GM18502 (cell line): ENCODE results near the gene B3GNT7.
"Not testable (repeated sequence)": the region's sequence is repeated elsewhere in the genome, so short reads cannot be mapped to it uniquely, and the experiment has no call there.

Source experiments
- ATAC-seq: cut with Tn5 transposase; IDR thresholded peaks from one replicate; pipeline ENCODE4 v1.9.1; 2021; ENCODE audit warnings: mild to moderate bottlenecking; ENCODE audit not compliant: unreplicated experiment, poor library complexity

The B3GNT7 gene

GRCh38 chr2:231395188-231396057 lies at the start of gene B3GNT7:
Gene B3GNT7, plus strand, starts transcription at chr2:231395710. Its CDS starts 94 bp downstream, at chr2:231395804.
- ATAC-seq: no peak

GRCh38 chr2:231347081-231347480 lies 48.4 kb upstream of the B3GNT7 start:
- no peak for ATAC-seq

GRCh38 chr2:231347638-231348037 lies 47.9 kb upstream of the B3GNT7 start:
- ATAC-seq: no peak

GRCh38 chr2:231348173-231348572 lies 47.3 kb upstream of the B3GNT7 start:
- ATAC-seq: no peak

GRCh38 chr2:231348704-231349373 lies 46.7 kb upstream of the B3GNT7 start:
- ATAC-seq: no peak

- not testable (repeated sequence) for ATAC-seq
Measured at GRCh38 chr2:231349374-231349735, 46.2 kb upstream of the B3GNT7 start.

GRCh38 chr2:231351648-231352047 lies 43.9 kb upstream of the B3GNT7 start:
- ATAC-seq: no peak

- ATAC-seq: no peak
Measured at GRCh38 chr2:231353469-231353868, 42.0 kb upstream of the B3GNT7 start.

GRCh38 chr2:231355508-231356465 lies 39.7 kb upstream of the B3GNT7 start:
- no peak for ATAC-seq

GRCh38 chr2:231356466-231356844 lies 39.1 kb upstream of the B3GNT7 start:
- no peak for ATAC-seq

- ATAC-seq: no peak
Measured at GRCh38 chr2:231357048-231357447, 38.5 kb upstream of the B3GNT7 start.

GRCh38 chr2:231357931-231358330 lies 37.6 kb upstream of the B3GNT7 start:
- no peak for ATAC-seq

- ATAC-seq: no peak
Measured at GRCh38 chr2:231359441-231359840, 36.1 kb upstream of the B3GNT7 start.

GRCh38 chr2:231359948-231360347 lies 35.6 kb upstream of the B3GNT7 start:
- no peak for ATAC-seq

- ATAC-seq: no peak
Measured at GRCh38 chr2:231360401-231360800, 35.1 kb upstream of the B3GNT7 start.

- ATAC-seq: no peak
Measured at GRCh38 chr2:231360881-231361371, 34.6 kb upstream of the B3GNT7 start.

GRCh38 chr2:231361701-231362554 lies 33.6 kb upstream of the B3GNT7 start:
- ATAC-seq: no peak

- no peak for ATAC-seq
Measured at GRCh38 chr2:231362555-231363184, 32.8 kb upstream of the B3GNT7 start.

- no peak for ATAC-seq
Measured at GRCh38 chr2:231364061-231364460, 31.4 kb upstream of the B3GNT7 start.
